ENCODE measurements around the gene SOCS2.
"Not testable (repeated sequence)": the region's sequence is repeated elsewhere in the genome, so short reads cannot be mapped to it uniquely, and the experiment has no call there.

Gene SOCS2

DNA sequence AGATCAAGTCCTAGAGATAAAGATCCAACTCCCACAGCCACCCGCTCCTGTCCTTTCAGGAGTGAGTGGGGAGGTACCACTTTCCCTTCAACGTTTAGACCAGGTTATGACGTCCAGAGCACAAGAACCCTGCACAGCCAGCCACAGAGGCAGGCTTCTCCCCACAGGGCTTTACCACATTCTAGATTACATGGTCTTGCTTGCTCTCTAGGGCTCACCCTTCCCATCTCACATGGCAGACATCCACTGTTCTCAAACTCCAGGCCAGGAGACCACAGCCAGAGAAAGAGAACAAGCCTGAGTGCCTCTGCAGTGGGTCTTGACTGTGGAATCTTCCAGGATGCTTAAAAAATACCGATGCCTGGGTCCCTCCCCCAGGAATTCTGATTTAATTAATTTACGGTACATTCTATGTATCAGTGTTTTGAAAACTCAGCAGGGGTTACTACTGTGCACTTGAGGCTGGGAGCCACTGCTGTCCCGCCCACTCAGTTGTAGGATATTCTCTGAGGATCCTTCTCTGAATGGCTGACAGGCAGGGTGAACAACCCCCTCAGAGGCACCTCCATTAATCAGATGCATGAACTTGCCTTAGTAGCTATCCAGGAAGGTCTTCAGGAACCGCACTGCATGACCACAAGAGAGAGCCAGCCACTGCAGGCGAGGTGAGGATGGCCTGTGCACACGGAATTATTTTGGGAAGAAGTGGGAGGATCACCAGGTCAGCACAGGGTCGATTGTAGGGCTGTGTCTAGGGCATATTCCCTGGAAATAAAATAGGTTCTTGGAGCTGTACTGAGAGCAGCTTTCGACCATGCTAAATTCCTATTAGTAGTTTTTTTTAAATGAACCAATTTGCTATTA is 21.5 kb upstream of the SOCS2 start:
- ATAC-seq, result no peak
- Mint-ChIP-seq H3K27ac (no peak overlapping the region), H3K4me1 (peaks cover 10% of the 10 kb centered on the region), H3K27me3 (peaks cover 15% of the 10 kb centered on the region), H3K4me3 (no peak overlapping the region), H3K36me3 (no peaks in the 10 kb centered on the region), H3K9me3 (peaks cover 5% of the 10 kb centered on the region)

DNA sequence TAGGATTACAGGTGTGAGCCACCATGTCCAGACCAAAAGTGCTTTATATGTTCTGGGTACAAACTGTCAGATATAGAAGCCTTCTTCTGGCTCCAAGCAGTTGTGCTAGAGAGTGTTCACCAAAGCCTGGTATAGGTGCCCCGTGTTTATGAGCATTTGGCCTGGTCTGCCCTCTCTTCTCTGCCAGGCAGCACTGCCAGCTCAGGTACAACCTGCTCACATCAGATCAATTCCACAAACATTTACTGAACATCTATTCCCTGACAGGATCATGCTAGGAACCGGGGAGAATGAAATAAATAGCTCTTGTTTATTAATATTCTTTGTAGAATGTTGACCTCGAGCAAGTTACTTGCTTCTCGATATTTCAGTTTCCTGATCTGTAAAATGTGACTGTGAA is 20.0 kb upstream of the SOCS2 start:
- Mint-ChIP-seq H3K36me3 (no peaks in the 10 kb centered on the region), H3K4me1 (peaks cover 10% of the 10 kb centered on the region), H3K27ac (no peak overlapping the region), H3K4me3 (no peak overlapping the region), H3K27me3 (peaks cover 15% of the 10 kb centered on the region), H3K9me3 (peaks cover 5% of the 10 kb centered on the region)
- ATAC-seq, result no peak

DNA sequence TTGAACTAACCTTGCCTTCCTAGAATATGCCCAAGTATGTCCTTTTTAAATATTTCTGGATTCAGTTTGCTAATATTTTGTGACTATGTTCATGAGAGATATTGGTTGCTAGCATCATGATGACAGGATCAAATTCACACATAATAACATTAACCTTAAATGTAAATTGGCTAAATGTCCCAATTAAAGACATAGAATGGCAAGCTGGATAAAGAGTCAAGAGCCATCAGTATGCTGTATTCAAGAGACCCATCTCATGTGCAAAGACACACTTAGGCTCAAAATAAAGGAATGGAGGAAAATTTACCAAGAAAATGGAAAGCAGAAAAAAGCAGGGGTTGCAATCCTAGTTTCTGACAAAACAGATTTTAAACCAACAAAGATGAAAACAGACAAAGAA is 14.6 kb upstream of the SOCS2 start:
- not testable (repeated sequence) for ATAC-seq, H3K4me3 Mint-ChIP-seq, H3K27ac Mint-ChIP-seq, H3K4me1 Mint-ChIP-seq
- Mint-ChIP-seq H3K9me3 (peaks cover 21% of the 10 kb centered on the region), H3K27me3 (peaks cover 31% of the 10 kb centered on the region), H3K36me3 (peaks cover 24% of the 10 kb centered on the region)

DNA sequence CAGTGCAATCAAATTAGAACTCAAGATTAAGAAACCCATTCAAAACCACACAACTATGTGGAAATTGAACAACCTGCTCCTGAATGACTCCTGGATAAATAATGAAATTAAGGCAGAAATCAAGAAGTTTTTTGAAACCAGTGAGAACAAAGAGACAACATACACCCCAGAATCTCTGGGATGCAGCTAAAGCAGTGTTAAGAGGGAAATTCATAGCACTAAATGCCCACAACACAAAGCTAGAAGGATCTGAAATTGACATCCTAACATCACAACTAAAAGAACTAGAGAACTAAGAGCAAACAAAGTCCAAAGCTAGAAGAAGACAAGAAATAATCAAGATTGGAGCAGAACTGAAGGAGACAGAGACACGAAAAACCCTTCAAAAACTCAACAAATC is 13.8 kb upstream of the SOCS2 start:
- not testable (repeated sequence) for H3K27ac Mint-ChIP-seq, ATAC-seq, H3K4me1 Mint-ChIP-seq, H3K4me3 Mint-ChIP-seq
- peaks cover 24% of the 10 kb centered on the region for H3K36me3 Mint-ChIP-seq
- peaks cover 31% of the 10 kb centered on the region for H3K27me3 Mint-ChIP-seq
- peaks cover 17% of the 10 kb centered on the region for H3K9me3 Mint-ChIP-seq

DNA sequence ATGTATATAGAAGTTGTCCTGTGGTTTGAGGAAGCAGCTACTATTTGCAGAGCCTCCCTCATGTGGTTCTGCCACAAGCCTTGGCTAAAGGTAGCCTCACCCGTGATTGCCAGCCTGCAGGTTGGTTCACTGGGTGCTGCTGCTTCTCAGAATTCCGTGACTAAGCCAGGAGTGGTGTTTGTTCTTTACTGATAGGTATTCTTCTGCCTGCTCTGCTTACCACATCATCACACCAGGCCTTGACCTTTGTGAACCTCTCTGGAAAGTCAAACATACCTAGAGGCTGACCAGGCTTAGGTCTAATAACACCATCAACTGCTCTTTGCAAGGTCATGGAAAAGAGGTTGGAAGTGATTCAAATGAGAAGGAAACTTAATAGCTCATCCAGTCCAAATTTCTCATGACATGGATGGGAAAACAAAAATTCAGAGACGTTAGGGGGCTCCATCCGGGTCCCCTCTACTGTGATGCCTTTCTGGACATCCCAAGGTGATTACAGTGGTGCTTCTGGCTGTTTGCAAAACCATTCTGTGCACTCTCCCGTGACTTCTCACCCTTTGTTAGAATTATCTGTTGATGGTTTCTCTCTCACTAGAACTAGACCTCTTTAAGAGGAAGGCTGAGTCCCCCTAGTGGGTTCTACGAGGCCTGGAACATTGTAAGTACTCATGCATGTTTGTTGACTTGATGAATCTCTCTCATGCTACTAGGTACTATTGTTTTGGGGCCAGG is 8.5 kb upstream of the SOCS2 start:
- peak; percentile 39 for ATAC-seq
- Mint-ChIP-seq H3K27me3 (peaks cover 2% of the 10 kb centered on the region), H3K4me3 (no peak overlapping the region), H3K4me1 (no peaks in the 10 kb centered on the region), H3K36me3 (peaks cover 11% of the 10 kb centered on the region), H3K27ac (no peak overlapping the region), H3K9me3 (peaks cover 8% of the 10 kb centered on the region)

DNA sequence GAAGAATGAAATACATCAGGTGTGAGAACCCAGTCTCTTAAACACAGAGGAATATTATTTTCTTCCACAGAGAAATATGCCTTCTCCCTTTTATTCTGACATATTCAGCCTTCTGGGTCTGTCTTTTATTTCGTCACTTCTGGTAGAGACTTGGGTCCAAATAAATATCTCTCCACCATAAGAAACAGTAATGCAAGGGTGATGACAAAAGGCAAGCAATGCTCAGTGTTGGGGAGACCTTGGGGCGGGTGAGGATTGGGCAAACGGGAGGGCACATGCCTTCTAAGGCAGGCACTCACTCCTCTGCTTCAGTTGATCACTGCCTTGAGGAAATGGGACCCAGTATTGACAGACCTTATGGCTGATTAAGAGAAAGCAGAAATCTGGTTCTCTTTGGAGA is 6.7 kb upstream of the SOCS2 start:
- Mint-ChIP-seq H3K27ac (no peak overlapping the region), H3K36me3 (peaks cover 3% of the 10 kb centered on the region), H3K4me1 (peaks cover 5% of the 10 kb centered on the region), H3K27me3 (no peaks in the 10 kb centered on the region), H3K4me3 (no peak overlapping the region), H3K9me3 (peaks cover 3% of the 10 kb centered on the region)
- no peak for ATAC-seq

DNA sequence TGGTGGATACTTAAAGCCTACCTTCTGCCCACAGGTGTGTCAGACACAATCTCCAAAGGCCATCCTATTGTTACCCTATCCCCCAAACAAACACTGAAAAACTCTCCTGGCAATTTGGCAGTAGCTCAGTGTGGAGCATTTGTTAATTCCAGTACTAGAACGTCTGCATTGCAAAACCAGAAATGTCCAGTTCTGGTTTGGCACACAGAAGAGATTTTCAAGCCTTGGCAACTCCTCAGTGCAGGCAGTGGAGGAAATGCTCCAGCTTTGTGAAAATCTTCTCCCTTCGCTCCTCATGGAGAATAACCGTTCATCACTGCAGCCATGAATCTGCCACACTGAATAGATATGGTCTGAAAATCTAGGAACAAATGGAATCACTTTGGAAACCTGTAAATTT is 5.3 kb upstream of the SOCS2 start:
- Mint-ChIP-seq H3K27me3 (peaks cover 4% of the 10 kb centered on the region), H3K36me3 (no peaks in the 10 kb centered on the region), H3K9me3 (no peaks in the 10 kb centered on the region), H3K4me3 (no peak overlapping the region), H3K27ac (no peak overlapping the region), H3K4me1 (peaks cover 7% of the 10 kb centered on the region)
- no peak for ATAC-seq

DNA sequence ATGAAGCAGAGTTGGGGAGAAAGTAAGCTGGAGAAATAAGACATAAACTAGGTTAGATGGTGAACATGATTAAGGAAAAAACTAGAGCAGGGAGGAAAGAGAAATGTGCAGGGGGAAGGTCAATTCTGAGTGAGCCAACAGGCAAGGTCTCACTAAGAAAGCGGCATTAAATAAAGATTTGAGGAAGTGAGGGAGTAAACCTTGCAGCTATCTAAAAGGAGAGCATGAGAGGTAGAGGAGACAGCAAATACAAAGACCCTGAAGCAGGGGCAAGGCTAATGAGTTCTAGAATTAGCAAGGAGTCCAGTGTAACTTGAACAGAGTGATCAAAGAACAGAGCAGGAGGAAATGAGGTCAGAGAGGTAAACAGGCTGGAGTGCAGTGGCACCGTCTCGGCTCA is 4.4 kb upstream of the SOCS2 start:
- H3K4me1 Mint-ChIP-seq, result peaks cover 16% of the 10 kb centered on the region
- ATAC-seq, result no peak
- no peak overlapping the region for H3K4me3 Mint-ChIP-seq

DNA sequence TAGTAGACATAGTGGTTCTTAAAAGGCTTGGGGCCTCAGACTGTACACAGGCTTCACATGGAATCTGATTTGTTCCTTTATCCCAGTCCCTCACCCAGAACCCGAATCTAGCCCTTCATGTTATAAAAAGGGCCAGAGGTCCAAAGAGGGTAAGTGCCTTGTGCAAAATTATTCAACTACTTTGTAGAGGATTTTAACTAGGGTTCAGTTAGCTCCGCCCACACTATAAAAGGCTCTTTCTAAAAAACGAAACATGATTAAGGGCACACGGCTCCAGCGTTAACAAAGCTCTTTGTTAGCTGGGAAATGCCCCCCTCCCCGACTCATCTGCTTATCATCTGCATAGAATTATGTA is 3.2 kb upstream of the SOCS2 start:
- H3K36me3 Mint-ChIP-seq, result no peaks in the 10 kb centered on the region
- peak; percentile 1 for ATAC-seq
- no peak overlapping the region for H3K27ac Mint-ChIP-seq
- peak overlapping the region; percentile 85 for H3K4me3 Mint-ChIP-seq
- H3K27me3 Mint-ChIP-seq, result peaks cover 24% of the 10 kb centered on the region
- peaks cover 26% of the 10 kb centered on the region for H3K4me1 Mint-ChIP-seq
- no peaks in the 10 kb centered on the region for H3K9me3 Mint-ChIP-seq

More for the DNA sequence above, 4.4 kb upstream of the SOCS2 start:
- Mint-ChIP-seq H3K9me3 (no peaks in the 10 kb centered on the region), H3K27me3 (peaks cover 13% of the 10 kb centered on the region), H3K27ac (no peak overlapping the region), H3K36me3 (no peaks in the 10 kb centered on the region)

DNA sequence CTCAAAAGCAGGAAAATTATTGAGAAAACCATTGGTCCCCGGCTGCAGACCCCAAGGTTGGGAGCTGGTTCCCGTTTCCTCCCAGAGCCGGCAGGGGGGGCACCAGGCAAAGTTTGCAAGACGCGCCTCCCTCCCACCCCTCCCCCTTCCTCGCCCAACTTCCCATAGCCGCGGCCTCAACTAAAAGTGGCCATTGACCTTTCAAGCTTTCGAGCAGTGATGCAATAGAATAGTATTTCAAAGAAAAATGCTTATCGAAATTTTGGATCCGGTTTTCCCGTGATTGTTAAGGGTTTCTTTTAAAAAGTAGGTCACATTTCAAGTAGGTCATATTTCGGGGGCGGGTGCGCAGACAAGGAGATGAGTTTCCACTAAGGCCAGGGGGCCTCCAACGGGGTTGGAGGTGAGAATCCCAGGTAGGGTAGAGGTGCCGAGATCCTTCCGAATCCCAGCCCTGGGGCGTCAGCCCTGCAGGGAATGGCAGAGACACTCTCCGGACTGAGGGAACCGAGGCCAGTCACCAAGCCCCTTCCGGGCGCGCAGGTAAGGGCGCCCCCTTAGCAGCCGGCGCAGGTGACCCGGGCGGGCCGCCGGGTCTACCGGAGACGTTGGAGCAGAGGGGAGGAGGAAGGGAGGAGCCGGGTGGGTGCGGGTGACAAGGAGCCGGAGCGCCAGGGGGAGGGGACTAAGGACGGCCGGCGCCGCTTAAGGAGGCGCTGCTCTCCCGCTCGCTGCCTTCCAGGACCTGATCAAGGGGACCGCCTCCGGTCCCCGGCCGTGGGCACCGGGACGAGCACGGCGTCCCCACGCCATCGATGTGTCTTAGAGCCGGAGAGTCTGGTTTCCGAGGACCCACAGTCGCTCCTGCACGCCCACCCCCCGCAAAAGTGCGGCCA is 2.6 kb upstream of the SOCS2 start:
- no peaks in the 10 kb centered on the region for H3K36me3 Mint-ChIP-seq
- ATAC-seq, result peak; percentile 73
- H3K4me1 Mint-ChIP-seq, result peaks cover 26% of the 10 kb centered on the region
- peaks cover 28% of the 10 kb centered on the region for H3K27me3 Mint-ChIP-seq
- no peaks in the 10 kb centered on the region for H3K9me3 Mint-ChIP-seq
- peak overlapping the region; percentile 55 for H3K27ac Mint-ChIP-seq
- peak overlapping the region; percentile 85 for H3K4me3 Mint-ChIP-seq

DNA sequence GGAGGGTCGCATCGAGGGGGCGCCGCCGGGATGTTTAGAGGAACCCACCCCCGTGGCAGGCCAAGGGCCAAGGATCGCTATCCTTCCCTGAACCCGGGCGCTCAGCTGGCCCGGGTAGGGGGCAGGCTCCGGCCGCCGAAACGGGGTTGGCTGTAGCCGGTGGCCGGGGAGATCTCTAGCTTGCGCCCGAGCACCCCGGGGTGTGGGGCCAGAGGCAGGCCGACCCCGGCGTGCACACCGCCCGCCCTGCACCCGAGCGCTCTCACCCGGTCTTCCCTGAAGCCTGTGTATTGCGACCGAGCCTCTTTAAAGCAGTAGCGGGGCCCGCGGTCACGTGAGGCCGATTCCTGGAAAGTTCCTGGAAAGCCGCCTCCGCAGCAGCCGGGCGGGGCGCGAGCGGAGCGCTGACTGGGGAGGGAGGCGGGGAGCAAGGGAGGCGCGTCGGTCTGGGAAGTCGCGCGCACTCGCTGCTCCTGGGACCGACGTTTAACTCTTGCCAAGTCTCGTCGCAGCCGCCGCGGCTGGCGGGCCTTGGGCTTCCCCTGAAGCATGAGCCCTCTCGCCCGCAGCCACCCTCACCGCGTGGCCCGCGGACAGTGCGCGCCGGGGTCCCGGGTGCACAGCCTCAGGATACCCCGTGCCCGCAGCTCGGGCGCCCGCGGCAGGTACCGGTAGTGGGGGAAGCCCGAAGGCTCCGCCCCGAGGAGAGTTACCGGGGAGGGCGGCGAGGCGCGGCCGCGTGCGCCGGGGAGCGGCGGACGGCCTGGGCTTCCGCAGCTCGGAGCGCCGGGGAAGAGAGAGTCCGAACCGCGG is 1.7 kb upstream of the SOCS2 start:
- peaks cover 26% of the 10 kb centered on the region for H3K4me1 Mint-ChIP-seq
- H3K36me3 Mint-ChIP-seq, result no peaks in the 10 kb centered on the region
- ATAC-seq, result peak; percentile 74
- H3K27ac Mint-ChIP-seq, result peak overlapping the region; percentile 55
- peaks cover 33% of the 10 kb centered on the region for H3K27me3 Mint-ChIP-seq
- H3K9me3 Mint-ChIP-seq, result no peaks in the 10 kb centered on the region
- peak overlapping the region; percentile 85 for H3K4me3 Mint-ChIP-seq

DNA sequence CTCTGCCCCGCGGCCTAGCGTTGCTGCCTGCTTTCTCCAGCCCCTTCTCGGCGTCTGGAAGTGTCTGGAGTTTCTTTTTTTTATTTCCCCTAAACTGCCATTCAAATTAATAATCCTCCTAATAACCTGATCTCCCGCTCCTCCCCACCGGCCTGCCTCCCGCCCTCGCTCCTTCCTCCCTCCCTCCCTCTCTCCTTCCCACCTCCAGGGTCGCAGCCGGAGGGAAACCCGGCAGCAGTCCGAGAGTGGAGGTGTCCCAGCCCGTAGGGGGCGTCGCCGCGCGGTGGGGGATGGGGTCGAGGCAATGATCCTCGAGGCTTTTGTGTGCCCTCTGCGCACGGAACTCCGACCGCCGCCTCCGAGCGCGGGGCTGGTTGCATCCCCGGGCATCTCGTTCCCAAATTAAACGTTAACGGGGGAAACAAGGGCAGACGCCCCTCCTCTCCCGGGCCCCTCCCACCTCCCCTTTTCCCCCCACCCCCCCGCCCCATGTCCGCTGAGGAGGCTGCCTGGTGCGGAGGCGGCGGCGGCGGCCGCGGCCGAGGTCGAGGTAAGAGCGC is 1.0 kb upstream of the SOCS2 start:
- Mint-ChIP-seq H3K27ac (peak overlapping the region; percentile 55), H3K4me1 (peaks cover 26% of the 10 kb centered on the region)
- peak; percentile 4 for ATAC-seq

DNA sequence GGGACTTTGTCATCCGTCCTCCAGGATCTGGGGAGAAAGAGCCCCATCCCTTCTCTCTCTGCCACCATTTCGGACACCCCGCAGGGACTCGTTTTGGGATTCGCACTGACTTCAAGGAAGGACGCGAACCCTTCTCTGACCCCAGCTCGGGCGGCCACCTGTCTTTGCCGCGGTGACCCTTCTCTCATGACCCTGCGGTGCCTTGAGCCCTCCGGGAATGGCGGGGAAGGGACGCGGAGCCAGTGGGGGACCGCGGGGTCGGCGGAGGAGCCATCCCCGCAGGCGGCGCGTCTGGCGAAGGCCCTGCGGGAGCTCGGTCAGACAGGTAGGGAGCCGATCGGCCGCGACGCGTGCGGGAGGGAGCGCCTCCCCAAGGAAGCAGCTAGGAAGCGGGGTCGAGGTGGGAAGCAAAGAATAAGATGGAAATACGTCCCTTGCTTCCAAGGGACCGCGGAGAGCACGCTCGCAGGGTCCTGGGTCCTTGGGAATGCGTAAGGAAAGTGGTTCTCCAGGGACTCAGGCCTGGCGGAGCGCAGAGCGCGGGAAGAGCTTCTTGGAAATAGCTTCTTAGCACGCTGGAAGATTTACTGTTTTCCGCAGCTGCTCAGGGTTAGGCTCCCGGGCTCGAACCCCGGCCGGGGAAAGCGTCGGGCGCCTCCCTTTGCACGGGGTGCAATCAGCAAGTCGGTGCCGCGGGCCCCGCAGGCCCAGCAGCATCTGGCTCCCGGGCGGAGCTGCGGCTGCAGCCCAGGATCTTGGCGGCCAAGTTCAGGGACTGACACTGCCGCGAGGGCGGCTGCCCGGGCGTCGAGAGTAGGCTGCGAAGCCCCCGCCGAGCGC is 457 bp downstream of the SOCS2 start:
- peaks cover 26% of the 10 kb centered on the region for H3K4me1 Mint-ChIP-seq
- H3K4me3 Mint-ChIP-seq, result peak overlapping the region; percentile 87
- no peaks in the 10 kb centered on the region for H3K9me3 Mint-ChIP-seq
- peak overlapping the region; percentile 52 for H3K27ac Mint-ChIP-seq
- H3K27me3 Mint-ChIP-seq, result peaks cover 38% of the 10 kb centered on the region
- no peak for ATAC-seq
- H3K36me3 Mint-ChIP-seq, result no peaks in the 10 kb centered on the region

More for the DNA sequence above, 1.0 kb upstream of the SOCS2 start:
- peak overlapping the region; percentile 85 for H3K4me3 Mint-ChIP-seq
- H3K9me3 Mint-ChIP-seq, result no peaks in the 10 kb centered on the region
- H3K27me3 Mint-ChIP-seq, result peaks cover 33% of the 10 kb centered on the region
- H3K36me3 Mint-ChIP-seq, result no peaks in the 10 kb centered on the region
